Germinal center (tissue), 1 donor: ENCODE results near the gene CHP1.
A peak's percentile ranks its signal among the peaks of the same experiment; 100 is the strongest.
"Not testable (repeated sequence)": the region's sequence is repeated elsewhere in the genome, so short reads cannot be mapped to it uniquely, and the experiment has no call there.

Experiments
- DNase-seq: peaks from one replicate; pipeline ENCODE4 v3.0.0; 2012; ENCODE audit warnings: mixed read lengths, low spot score

CHP1 gene

GRCh38 chr15:41230650-41231421 lies at the start of gene CHP1, which contains the start of gene EXD1:
Gene CHP1 (plus strand): TSS chr15:41231268. CDS start chr15:41231383, 115 bp downstream.
Gene EXD1 (minus strand): TSS chr15:41230757. CDS start chr15:41226575, 4,182 bp downstream.
- DNase-seq: peak; percentile 95

GRCh38 chr15:41182266-41182665 lies 48.8 kb upstream of the CHP1 start:
- no peak for DNase-seq

GRCh38 chr15:41183581-41183980 lies 47.5 kb upstream of the CHP1 start:
- DNase-seq: no peak

GRCh38 chr15:41194444-41194843 lies 36.6 kb upstream of the CHP1 start:
- no peak for DNase-seq

GRCh38 chr15:41199470-41199869 lies 31.6 kb upstream of the CHP1 start:
- no peak for DNase-seq

- no peak for DNase-seq
Observed at GRCh38 chr15:41203395-41203794, 27.7 kb upstream of the CHP1 start.

GRCh38 chr15:41205315-41205714 lies 25.8 kb upstream of the CHP1 start:
- DNase-seq: no peak

GRCh38 chr15:41207687-41208448 lies 23.2 kb upstream of the CHP1 start:
- no peak for DNase-seq

GRCh38 chr15:41215708-41216107 lies 15.4 kb upstream of the CHP1 start:
- no peak for DNase-seq

GRCh38 chr15:41218851-41219250 lies 12.2 kb upstream of the CHP1 start:
- DNase-seq: no peak

- no peak for DNase-seq
Observed at GRCh38 chr15:41219381-41219780, 11.7 kb upstream of the CHP1 start.

- no peak for DNase-seq
Observed at GRCh38 chr15:41230345-41230649, 771 bp upstream of the CHP1 start.

- no peak for DNase-seq
Observed at GRCh38 chr15:41231422-41232226, 556 bp downstream of the CHP1 start.

GRCh38 chr15:41233367-41233771 lies 2.3 kb downstream of the CHP1 start:
- no peak for DNase-seq

- not testable (repeated sequence) for DNase-seq
Observed at GRCh38 chr15:41235228-41235627, 4.2 kb downstream of the CHP1 start.

GRCh38 chr15:41235929-41236328 lies 4.9 kb downstream of the CHP1 start:
- DNase-seq: no peak

GRCh38 chr15:41238100-41238499 lies 7.0 kb downstream of the CHP1 start:
- no peak for DNase-seq

GRCh38 chr15:41241221-41241964 lies 10.3 kb downstream of the CHP1 start:
- DNase-seq: no peak

- DNase-seq: not testable (repeated sequence)
Observed at GRCh38 chr15:41250745-41251144, 19.7 kb downstream of the CHP1 start.

GRCh38 chr15:41251411-41251810 lies 20.3 kb downstream of the CHP1 start:
- DNase-seq: no peak

- DNase-seq: no peak
Observed at GRCh38 chr15:41254560-41254959, 23.5 kb downstream of the CHP1 start.

- no peak for DNase-seq
Observed at GRCh38 chr15:41256103-41256502, 25.0 kb downstream of the CHP1 start.
